Endometrium (tissue), 2 donors: ENCODE measurements around the gene OR10H2.
"Not testable (repeated sequence)": the region's sequence is repeated elsewhere in the genome, so short reads cannot be mapped to it uniquely, and the experiment has no call there.

Experiments used
- FAIRE-seq: peaks from 2 replicates; lab custom pipeline; 2012; peaks lifted over from hg19 to GRCh38; lab: Jason Lieb, UNC
- donor health status: control.
- donor health status: control.

Gene OR10H2

GRCh38 chr19:15727724-15728123 lies at the start of gene OR10H2:
TSS of gene OR10H2 (plus strand) at chr19:15728024. CDS start at chr19:15728044, 20 bp downstream.
- FAIRE-seq = no peak

GRCh38 chr19:15679089-15679488 lies 48.7 kb upstream of the OR10H2 start:
- FAIRE-seq = no peak

- not testable (repeated sequence) for FAIRE-seq
Observed at GRCh38 chr19:15679865-15680264, 48.0 kb upstream of the OR10H2 start.

- FAIRE-seq = no peak
Observed at GRCh38 chr19:15680478-15681322, 47.1 kb upstream of the OR10H2 start.

GRCh38 chr19:15683411-15683810 lies 44.4 kb upstream of the OR10H2 start:
- FAIRE-seq = no peak

GRCh38 chr19:15684828-15685227 lies 43.0 kb upstream of the OR10H2 start:
- no peak for FAIRE-seq

- FAIRE-seq = no peak
Observed at GRCh38 chr19:15696654-15697194, 31.1 kb upstream of the OR10H2 start.

GRCh38 chr19:15701757-15702533 lies 25.9 kb upstream of the OR10H2 start:
- no peak for FAIRE-seq

GRCh38 chr19:15702534-15702930 lies 25.3 kb upstream of the OR10H2 start:
- FAIRE-seq = no peak

GRCh38 chr19:15714638-15715037 lies 13.2 kb upstream of the OR10H2 start:
- no peak for FAIRE-seq

- no peak for FAIRE-seq
Observed at GRCh38 chr19:15715642-15716041, 12.2 kb upstream of the OR10H2 start.

GRCh38 chr19:15717809-15718208 lies 10.0 kb upstream of the OR10H2 start:
- FAIRE-seq = no peak

- no peak for FAIRE-seq
Observed at GRCh38 chr19:15721268-15721667, 6.6 kb upstream of the OR10H2 start.

- no peak for FAIRE-seq
Observed at GRCh38 chr19:15722956-15723355, 4.9 kb upstream of the OR10H2 start.

- FAIRE-seq = no peak
Observed at GRCh38 chr19:15730538-15730937, 2.7 kb downstream of the OR10H2 start.

GRCh38 chr19:15732388-15732787 lies 4.6 kb downstream of the OR10H2 start:
- FAIRE-seq = no peak

GRCh38 chr19:15733895-15734294 lies 6.1 kb downstream of the OR10H2 start:
- FAIRE-seq = no peak

- no peak for FAIRE-seq
Observed at GRCh38 chr19:15737722-15738121, 9.9 kb downstream of the OR10H2 start, which contains the start of gene OR10H3. TSS of gene OR10H3 (plus strand) at chr19:15737985. CDS start at chr19:15741393, 3,408 bp downstream.

- FAIRE-seq = no peak
Observed at GRCh38 chr19:15740785-15741184, 13.0 kb downstream of the OR10H2 start.

- no peak for FAIRE-seq
Observed at GRCh38 chr19:15748239-15748638, 20.4 kb downstream of the OR10H2 start.

- no peak for FAIRE-seq
Observed at GRCh38 chr19:15758379-15758778, 30.6 kb downstream of the OR10H2 start.

- FAIRE-seq = no peak
Observed at GRCh38 chr19:15759962-15760565, 32.2 kb downstream of the OR10H2 start.
